GM18873 (cell line): Measurements from ENCODE around the gene MCCC2.
"Not testable (repeated sequence)": the region's sequence is repeated elsewhere in the genome, so short reads cannot be mapped to it uniquely, and the experiment has no call there.

Experiments used
- ATAC-seq: cut with Tn5 transposase; IDR thresholded peaks from one replicate; pipeline ENCODE4 v1.9.1; 2021; ENCODE audit warnings: mild to moderate bottlenecking, moderate library complexity, moderate number of reproducible peaks; ENCODE audit not compliant: unreplicated experiment, low FRiP score

The MCCC2 gene

GRCh38 chr5:71586941-71587765 is at the start of gene MCCC2:
Gene MCCC2 (plus strand): TSS chr5:71587340. CDS start chr5:71587426, 86 bp downstream.
- ATAC-seq = peak; percentile 96

- no peak for ATAC-seq
These were observed 49.5 kb upstream of the MCCC2 start for GRCh38 chr5:71537687-71538086.

- not testable (repeated sequence) for ATAC-seq
These were observed 36.3 kb upstream of the MCCC2 start for GRCh38 chr5:71550885-71551284.

- ATAC-seq = not testable (repeated sequence)
These were observed 35.6 kb upstream of the MCCC2 start for GRCh38 chr5:71551582-71551981.

GRCh38 chr5:71552026-71552749 is 35.0 kb upstream of the MCCC2 start:
- not testable (repeated sequence) for ATAC-seq

GRCh38 chr5:71563161-71563560 is 24.0 kb upstream of the MCCC2 start:
- no peak for ATAC-seq

- no peak for ATAC-seq
These were observed 22.2 kb upstream of the MCCC2 start for GRCh38 chr5:71564895-71565294.

GRCh38 chr5:71569748-71570509 is 17.2 kb upstream of the MCCC2 start:
- no peak for ATAC-seq

GRCh38 chr5:71571811-71572210 is 15.3 kb upstream of the MCCC2 start:
- ATAC-seq = not testable (repeated sequence)

GRCh38 chr5:71573591-71573990 is 13.5 kb upstream of the MCCC2 start:
- ATAC-seq = no peak

- ATAC-seq = not testable (repeated sequence)
These were observed 11.6 kb upstream of the MCCC2 start for GRCh38 chr5:71575588-71575987.

- no peak for ATAC-seq
These were observed 10.9 kb upstream of the MCCC2 start for GRCh38 chr5:71576241-71576640.

GRCh38 chr5:71577839-71578238 is 9.3 kb upstream of the MCCC2 start:
- not testable (repeated sequence) for ATAC-seq

- ATAC-seq = no peak
These were observed 4.1 kb upstream of the MCCC2 start for GRCh38 chr5:71582945-71583584.

GRCh38 chr5:71586052-71586940 is 844 bp upstream of the MCCC2 start:
- ATAC-seq = peak; percentile 3

- peak; percentile 1 for ATAC-seq
These were observed 809 bp downstream of the MCCC2 start for GRCh38 chr5:71587766-71588532.

- ATAC-seq = no peak
These were observed 1.4 kb downstream of the MCCC2 start for GRCh38 chr5:71588533-71588885.

- no peak for ATAC-seq
These were observed 2.8 kb downstream of the MCCC2 start for GRCh38 chr5:71589903-71590302.

- ATAC-seq = no peak
These were observed 4.0 kb downstream of the MCCC2 start for GRCh38 chr5:71591100-71591499.
